Body of pancreas (tissue), 4 donors: ENCODE data around the gene HES4. TPM values are rescaled to one million over a fixed set of nuclear protein-coding genes. Genes with fewer than 3 reads are reported as not detected.

Experiments
- ATAC-seq: fragments of 150-250 bp; one replicate; pipeline ENCODE4 v1.9.1; 2016
- DNase-seq, 4 donors: peaks; one replicate each; pipeline ENCODE4 v3.0.0-alpha.2; 2019
- H3K27ac ChIP-seq, 4 donors: fragments of 200-600 bp; sonication (generic); 1 replicate in 3 of 4; 2 replicates in 1 of 4; pipeline versions ENCODE4 v1.5.1 to v1.6.1; 2016 to 2019; ENCODE audit warnings: mild to moderate bottlenecking in 1 of 4, mixed read lengths in 1 of 4, moderate library complexity in 1 of 4
- H3K27me3 ChIP-seq, 2 donors: fragments of 200-600 bp; sonication (generic); one replicate each; pipeline ENCODE4 v1.6.0; 2016; ENCODE audit warnings: mild to moderate bottlenecking in 1 of 2
- H3K36me3 ChIP-seq, 2 donors: fragments of 200-600 bp; sonication (generic); replicated peaks in 1 of 2; 2 replicates each; pipeline ENCODE4 v1.5.1; 2016; ENCODE audit warnings: low read depth in 2 of 2; ENCODE audit not compliant: insufficient read depth in 1 of 2
- H3K4me1 ChIP-seq: fragments of 200-600 bp; sonication (generic); one replicate; pipeline ENCODE4 v1.6.0; 2016
- H3K4me3 ChIP-seq, 2 donors: fragments of 200-600 bp; sonication (generic); 1 replicate in 1 of 2; 2 replicates in 1 of 2; pipeline ENCODE4 v1.5.1; 2016 to 2019
- H3K9me3 ChIP-seq, 3 donors: fragments of 200-600 bp; sonication (generic); 1 replicate in 2 of 3; 2 replicates in 1 of 3; pipeline ENCODE4 v1.5.1; 2016
- CTCF ChIP-seq, 7 experiments: fragments of 450-650 bp in 4 of 7; fragments of 200-600 bp in 3 of 7; sonication (generic) in 3 of 7; IDR thresholded peaks; one replicate each; pipeline ENCODE4 v1.5.1; 2016 to 2019; ENCODE audit warnings: antibody characterized with exemption in 7 of 7
- POLR2A ChIP-seq, 3 donors: fragments of 450-650 bp; IDR thresholded peaks; one replicate each; pipeline ENCODE4 v1.6.1; 2016; ENCODE audit warnings: antibody characterized with exemption in 3 of 3, mild to moderate bottlenecking in 2 of 3
- WGBS, 2 donors: methylation state at CpG; one replicate each; pipeline ENCODE4 v1.1.5; 2017; 5-methylcytosine and 5-hydroxymethylcytosine counted together
- intact Hi-C: fragments of 100-400 bp; cut with DNase I; formaldehyde crosslinking; loops from one replicate; pipeline ENCODE4 v1.15.1; 2023
- total RNA-seq, 2 donors: library from RNA; depleted of rRNA; stranded (reverse); fragments of >200 nt; gene quantifications; one replicate each; pipeline ENCODE4 v1.1.0, GENCODE V29; 2016

Gene HES4
- total RNA-seq, 2 donors from 2014 or later = 44.1 to 97.2 TPM

GRCh38 chr1:974293-974640 is 25.6 kb downstream of the HES4 start:
- Histone ChIP-seq H3K27ac (no peak overlapping the region), H3K27me3 (peaks cover 0 to 6% of the 10 kb centered on the region in 2 donors), H3K36me3 (no peaks in the 10 kb centered on the region), H3K4me1 (peaks cover 10% of the 10 kb centered on the region), H3K9me3 (no peaks in the 10 kb centered on the region), H3K4me3 (no peak overlapping the region)
- ATAC-seq (no peak), DNase-seq (no peak)
- TF ChIP-seq POLR2A (IDR thresholded peaks at IDR 0.05) (no peak), CTCF (IDR thresholded peaks at IDR 0.05) (no peak)
- WGBS, 2 donors = 69 to 81% methylated on average over 8 to 11 of the region's 11 CpGs
- intact Hi-C loops = no loop called here

GRCh38 chr1:973459-974292 is 26.2 kb downstream of the HES4 start:
- DNase-seq = no peak
- H3K4me1 ChIP-seq = peaks cover 10% of the 10 kb centered on the region
- ATAC-seq = no peak
- no peak for TF ChIP-seq POLR2A (IDR thresholded peaks at IDR 0.05)
- TF ChIP-seq CTCF (IDR thresholded peaks at IDR 0.05) = no peak
- H3K27me3 ChIP-seq = peaks cover 0 to 6% of the 10 kb centered on the region in 2 donors
- H3K4me3 ChIP-seq = no peak overlapping the region
- no peaks in the 10 kb centered on the region for H3K9me3 ChIP-seq
- no peaks in the 10 kb centered on the region for H3K36me3 ChIP-seq
- H3K27ac ChIP-seq = no peak overlapping the region
- WGBS, 2 donors = 68 to 69% methylated on average over 13 to 28 of the region's 28 CpGs
- intact Hi-C loops = no loop called here

GRCh38 chr1:972726-973458 is 27.0 kb downstream of the HES4 start:
- Histone ChIP-seq H3K4me3 (no peak overlapping the region), H3K27ac (no peak overlapping the region), H3K27me3 (peaks cover 0 to 6% of the 10 kb centered on the region in 2 donors), H3K36me3 (no peaks in the 10 kb centered on the region), H3K4me1 (peaks cover 11% of the 10 kb centered on the region), H3K9me3 (no peaks in the 10 kb centered on the region)
- TF ChIP-seq CTCF (IDR thresholded peaks at IDR 0.05) (no peak), POLR2A (IDR thresholded peaks at IDR 0.05) (no peak)
- ATAC-seq (no peak), DNase-seq (no peak)
- 69 to 72% methylated on average over 5 to 24 of the region's 28 CpGs for WGBS, 2 donors
- intact Hi-C loops = no loop called here

GRCh38 chr1:971751-972506 is 28.0 kb downstream of the HES4 start:
- Histone ChIP-seq H3K4me3 (no peak overlapping the region), H3K4me1 (peaks cover 21% of the 10 kb centered on the region), H3K9me3 (no peaks in the 10 kb centered on the region), H3K27ac (no peak overlapping the region), H3K27me3 (peaks cover 0 to 6% of the 10 kb centered on the region in 2 donors), H3K36me3 (no peaks in the 10 kb centered on the region)
- no peak for ATAC-seq
- no peak for TF ChIP-seq CTCF (IDR thresholded peaks at IDR 0.05)
- no peak for DNase-seq
- intact Hi-C loops = no loop called here
- 52 to 91% methylated on average over 6 to 31 of the region's 34 CpGs for WGBS, 2 donors
